Measurements from ENCODE around the gene GLYR1. TPM values are rescaled to one million over a fixed set of nuclear protein-coding genes. Genes with fewer than 3 reads are reported as not detected.

The GLYR1 gene
- total and polyA plus RNA-seq, 2 donors (not counting 3 experiments of a cell fraction or from before 2014, with no cell fraction given): 47.9 to 107 TPM

GRCh38 chr16:4876646-4877379 is 29.7 kb upstream of the GLYR1 start:
- Histone ChIP-seq H3K4me3 (replicated peaks in 1 of 3; ENCODE audit: insufficient read depth in 1 of 3, low read depth in 1 of 3, low read length in 3 of 3) (no peak overlapping the region), H4K20me1 (replicated peaks; ENCODE audit: control insufficient read depth, extremely low read depth, insufficient read depth, low read length) (no peaks in the 10 kb centered on the region), H3K27ac (ENCODE audit: insufficient read depth, low read depth, low read length) (no peak overlapping the region), H3K79me2 (ENCODE audit: control insufficient read depth, insufficient read depth, low read length) (no peaks in the 10 kb centered on the region), H3K4me2 (ENCODE audit: insufficient read depth, low read length) (no peak overlapping the region), H3K27me3 (ENCODE audit: control insufficient read depth in 2 of 2, insufficient read depth in 2 of 2, low read length in 2 of 2) (no peaks in the 10 kb centered on the region), H3K4me1 (ENCODE audit: control insufficient read depth, extremely low read depth, insufficient read depth, low read length) (no peaks in the 10 kb centered on the region), H3K36me3 (ENCODE audit: control insufficient read depth in 2 of 2, extremely low read depth in 1 of 2, insufficient read depth in 2 of 2, low read length in 2 of 2) (peaks cover 37 to 69% of the 10 kb centered on the region in 2 experiments), H3K9me1 (replicated peaks; ENCODE audit: control insufficient read depth, extremely low read depth, insufficient read depth, low read length) (no peaks in the 10 kb centered on the region), H3K9ac (replicated peaks; ENCODE audit: extremely low read depth, insufficient read depth, low read length) (no peak overlapping the region), H3K9me3 (replicated peaks; ENCODE audit: control insufficient read depth, insufficient read depth, low read length) (no peaks in the 10 kb centered on the region), H2AFZ (ENCODE audit: low read depth, low read length) (no peak overlapping the region)
- dilution Hi-C loops (cut with MboI; ENCODE audit: extremely low pct_ligation_motif_present, low sequenced_read_pairs): no loop called here
- BruUV-seq (replicated peaks): no TSS peak
- CTCF ChIA-PET: no interaction called here
- intact Hi-C loops (cut with micrococcal nuclease): no loop called here
- DNase-seq (ENCODE audit: low read depth, low spot score) (no peak), FAIRE-seq (no peak)
- POLR2A ChIA-PET: no interaction called here
- TF ChIP-seq POLR2A (IDR thresholded peaks at IDR 0.05; ENCODE audit: low read depth, low read length) (no peak), MYC (IDR thresholded peaks at IDR 0.05; ENCODE audit: low read depth, low read length) (no peak), EZH2 (IDR thresholded peaks at IDR 0.05; ENCODE audit: borderline replicate concordance, low read depth, low read length, severe bottlenecking) (no peak), FOS (IDR thresholded peaks at IDR 0.05; ENCODE audit: borderline replicate concordance, insufficient read depth, low read length) (no peak), MAX (IDR thresholded peaks at IDR 0.05; ENCODE audit: insufficient read depth, insufficient read length) (no peak), POLR2AphosphoS5 (IDR thresholded peaks at IDR 0.05; ENCODE audit: insufficient read depth, low read depth, low read length) (no peak), GATA2 (IDR thresholded peaks at IDR 0.05; ENCODE audit: insufficient read depth, insufficient read length, low read depth, low read length) (no peak), JUN (IDR thresholded peaks at IDR 0.05; ENCODE audit: borderline replicate concordance, insufficient read depth, insufficient read length, low read depth) (no peak)
- TF ChIP-seq, protein P1, sequence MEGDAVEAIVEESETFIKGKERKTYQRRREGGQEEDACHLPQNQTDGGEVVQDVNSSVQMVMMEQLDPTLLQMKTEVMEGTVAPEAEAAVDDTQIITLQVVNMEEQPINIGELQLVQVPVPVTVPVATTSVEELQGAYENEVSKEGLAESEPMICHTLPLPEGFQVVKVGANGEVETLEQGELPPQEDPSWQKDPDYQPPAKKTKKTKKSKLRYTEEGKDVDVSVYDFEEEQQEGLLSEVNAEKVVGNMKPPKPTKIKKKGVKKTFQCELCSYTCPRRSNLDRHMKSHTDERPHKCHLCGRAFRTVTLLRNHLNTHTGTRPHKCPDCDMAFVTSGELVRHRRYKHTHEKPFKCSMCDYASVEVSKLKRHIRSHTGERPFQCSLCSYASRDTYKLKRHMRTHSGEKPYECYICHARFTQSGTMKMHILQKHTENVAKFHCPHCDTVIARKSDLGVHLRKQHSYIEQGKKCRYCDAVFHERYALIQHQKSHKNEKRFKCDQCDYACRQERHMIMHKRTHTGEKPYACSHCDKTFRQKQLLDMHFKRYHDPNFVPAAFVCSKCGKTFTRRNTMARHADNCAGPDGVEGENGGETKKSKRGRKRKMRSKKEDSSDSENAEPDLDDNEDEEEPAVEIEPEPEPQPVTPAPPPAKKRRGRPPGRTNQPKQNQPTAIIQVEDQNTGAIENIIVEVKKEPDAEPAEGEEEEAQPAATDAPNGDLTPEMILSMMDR (IDR thresholded peaks at IDR 0.05; ENCODE audit: extremely low read depth in 1 of 2, insufficient read depth in 1 of 2, low read depth in 1 of 2, low read length in 2 of 2): no peak

All from endothelial cell of umbilical vein (primary cell).